Amygdala (tissue), 56 donors: ENCODE results near the gene KIAA0408.
"Not testable (repeated sequence)": the region's sequence is repeated elsewhere in the genome, so short reads cannot be mapped to it uniquely, and the experiment has no call there.

Source experiments
- DNase-seq, 56 donors: peaks; one replicate each; lab custom pipeline; 2025; lab: John Stamatoyannopoulos, UW

The KIAA0408 gene

DNA sequence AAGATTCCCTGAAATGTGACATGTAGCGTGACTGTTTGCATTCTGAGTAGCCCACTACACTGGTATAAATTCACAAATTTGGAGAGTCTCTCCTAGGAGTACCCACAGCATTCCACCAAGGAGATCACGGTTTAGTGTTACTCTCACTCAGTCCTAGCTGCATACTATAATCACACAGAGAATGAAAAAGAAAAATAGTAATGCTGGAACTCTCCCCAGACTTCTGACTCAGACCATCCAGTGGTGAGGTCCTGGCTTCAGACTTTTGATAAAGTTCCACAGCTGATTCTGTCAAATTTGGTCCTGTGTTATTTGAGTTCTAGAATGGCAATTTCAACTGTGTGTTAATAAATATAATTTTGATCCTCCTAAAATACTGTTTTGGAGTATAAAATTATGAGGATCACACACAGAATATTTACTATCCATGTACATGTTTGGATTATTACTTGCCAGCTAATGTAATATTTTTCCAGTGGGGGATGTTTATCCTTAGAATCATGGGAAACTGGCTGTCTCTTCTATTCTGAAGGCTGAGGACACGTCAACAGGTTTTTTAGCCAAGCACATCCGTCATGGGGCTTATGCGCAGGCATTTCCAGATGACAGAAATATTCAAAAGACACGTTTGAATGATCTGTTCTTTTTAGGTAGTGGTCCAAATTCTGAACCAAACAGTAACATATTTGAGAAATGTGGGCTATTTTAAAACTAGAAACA lies 5.1 kb upstream of the KIAA0408 start:
- no peak for DNase-seq

DNA sequence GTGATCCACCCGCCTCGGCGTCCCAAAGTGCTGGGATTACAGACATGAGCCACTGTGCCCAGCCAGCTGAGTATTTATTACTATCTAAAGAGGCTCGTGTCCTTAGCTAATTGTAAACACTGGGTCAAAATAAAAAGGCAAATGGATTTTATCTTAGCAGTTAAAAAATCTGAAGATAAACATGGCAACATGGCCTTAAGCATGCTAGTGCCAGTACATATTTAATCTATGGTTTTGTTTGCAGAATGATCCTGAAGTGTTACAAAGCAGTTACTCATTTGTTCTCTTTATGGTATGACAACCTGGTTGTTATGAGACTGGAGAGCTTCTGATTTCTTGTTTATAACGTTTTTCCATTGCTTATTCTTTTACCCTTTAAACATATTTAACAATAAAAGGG lies 3.9 kb upstream of the KIAA0408 start:
- no peak for DNase-seq

DNA sequence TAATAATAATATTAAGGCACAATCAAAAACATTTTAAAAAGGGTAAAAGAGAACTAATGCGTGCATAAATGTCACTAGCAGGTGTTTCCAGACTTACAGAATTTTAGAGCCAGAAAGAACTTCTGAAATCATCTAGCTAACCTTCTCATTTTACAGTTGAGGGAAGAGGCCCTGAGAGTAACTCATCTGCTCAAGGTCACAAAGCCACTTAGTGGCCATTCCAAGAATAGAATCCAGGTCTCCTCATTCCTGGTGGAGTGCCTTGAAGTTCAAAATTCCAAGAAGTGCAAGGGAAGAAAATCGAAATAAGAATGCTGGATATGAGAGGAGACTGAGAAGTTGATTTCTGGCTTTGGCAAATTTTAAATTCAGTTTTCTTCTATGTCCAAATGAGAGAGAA lies 3.2 kb upstream of the KIAA0408 start:
- no peak for DNase-seq

DNA sequence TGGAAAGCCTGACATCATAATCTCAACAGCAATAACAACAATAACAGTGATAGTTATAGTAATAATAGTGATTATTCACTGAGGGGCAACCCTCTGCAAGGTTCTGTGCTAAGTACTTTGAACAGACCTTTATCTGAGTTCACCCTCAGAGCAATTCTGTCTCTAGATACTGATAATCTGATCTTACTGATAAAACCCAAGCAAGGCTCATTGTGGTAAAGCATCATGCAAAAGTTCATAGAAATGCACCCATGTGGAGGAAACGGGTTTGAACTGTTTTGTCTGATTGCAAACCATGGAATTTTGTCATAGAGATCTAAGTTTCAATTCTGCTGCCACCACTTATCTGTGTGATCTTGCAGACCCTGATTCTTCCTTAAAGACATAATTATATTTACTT lies 1.3 kb upstream of the KIAA0408 start:
- DNase-seq: no peak

DNA sequence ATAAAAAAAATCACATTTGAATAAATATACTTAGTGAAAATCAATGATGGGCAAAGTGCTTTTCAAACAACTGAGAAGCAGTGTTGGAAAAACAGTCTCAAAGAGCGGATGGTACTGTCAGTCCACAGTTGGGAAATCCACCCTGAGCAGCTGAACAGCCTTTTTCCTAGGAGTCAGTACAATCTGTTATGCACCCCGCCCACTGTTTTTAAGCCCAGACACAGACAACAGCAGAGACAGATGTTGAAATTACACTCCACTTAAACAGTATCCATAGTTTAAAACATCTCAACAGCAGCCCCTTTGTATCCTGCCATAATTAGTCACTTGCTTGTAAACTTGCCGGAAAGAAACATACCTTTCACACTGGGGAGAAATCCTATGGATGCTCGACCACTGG lies 372 bp downstream of the KIAA0408 start:
- no peak for DNase-seq

DNA sequence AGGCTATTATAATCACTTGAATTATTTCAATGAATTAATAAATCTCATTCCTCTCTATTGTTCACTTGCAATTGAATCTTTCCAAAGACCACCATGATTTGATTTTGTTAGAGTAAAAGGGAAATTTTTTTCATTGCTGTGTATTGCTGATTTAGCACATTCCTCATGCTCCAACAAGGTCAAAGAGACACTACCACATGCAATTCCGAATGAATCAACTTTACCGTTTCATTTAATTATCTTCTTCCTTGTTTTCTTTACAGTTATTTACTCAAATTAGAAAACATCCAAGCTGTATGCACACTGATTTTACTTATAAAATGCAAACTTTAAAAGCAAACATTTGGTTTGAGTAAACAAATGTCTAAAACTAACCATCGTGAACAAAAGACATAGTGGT lies 967 bp downstream of the KIAA0408 start:
- no peak for DNase-seq

DNA sequence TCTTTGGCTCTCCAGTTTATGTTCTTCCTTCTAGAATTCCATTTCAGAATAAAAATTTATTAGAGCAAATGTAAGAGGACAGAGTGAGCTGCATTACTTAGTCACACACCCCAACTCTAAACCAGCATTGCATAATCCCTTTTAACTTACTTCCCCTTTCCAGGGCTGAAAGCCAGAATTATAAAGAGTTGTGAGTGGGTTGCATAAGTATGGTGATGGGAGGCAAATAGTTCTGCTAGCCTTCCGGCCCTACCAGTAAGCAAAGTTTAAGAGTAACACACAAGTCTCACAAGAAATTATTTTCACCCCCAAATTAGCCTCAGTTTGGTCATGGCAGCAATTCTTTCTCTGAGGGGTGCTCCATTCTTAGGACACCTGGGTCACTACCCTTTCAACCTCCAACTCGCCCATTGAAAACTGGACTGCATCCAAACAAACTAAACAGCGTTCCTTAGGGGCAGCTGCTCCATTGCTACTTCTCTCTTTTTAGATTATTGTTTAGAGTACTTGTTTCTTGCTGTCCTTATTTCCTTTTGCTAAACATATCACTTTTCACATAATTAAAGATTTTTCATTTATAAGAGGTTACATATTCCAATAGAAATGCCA lies 1.6 kb downstream of the KIAA0408 start:
- DNase-seq: no peak

DNA sequence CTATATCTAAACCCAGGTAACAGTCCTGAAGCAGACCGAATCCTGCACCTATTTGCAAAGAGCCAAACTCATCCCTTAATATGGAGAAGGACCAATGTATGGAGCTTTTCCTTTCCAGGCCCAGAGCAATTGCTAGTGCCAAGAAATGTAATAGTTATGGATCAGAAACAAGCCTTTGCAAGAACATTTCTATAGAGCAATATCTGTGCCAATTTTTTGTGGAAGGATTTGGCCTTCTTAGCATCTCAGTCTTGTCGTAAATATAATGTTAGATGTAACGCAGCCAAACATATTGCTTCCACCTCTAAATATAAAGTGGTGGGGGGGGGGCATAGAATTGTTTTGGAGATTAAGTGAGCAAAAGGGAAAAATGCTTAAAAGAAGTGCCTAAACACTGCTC lies 2.7 kb downstream of the KIAA0408 start:
- no peak for DNase-seq

DNA sequence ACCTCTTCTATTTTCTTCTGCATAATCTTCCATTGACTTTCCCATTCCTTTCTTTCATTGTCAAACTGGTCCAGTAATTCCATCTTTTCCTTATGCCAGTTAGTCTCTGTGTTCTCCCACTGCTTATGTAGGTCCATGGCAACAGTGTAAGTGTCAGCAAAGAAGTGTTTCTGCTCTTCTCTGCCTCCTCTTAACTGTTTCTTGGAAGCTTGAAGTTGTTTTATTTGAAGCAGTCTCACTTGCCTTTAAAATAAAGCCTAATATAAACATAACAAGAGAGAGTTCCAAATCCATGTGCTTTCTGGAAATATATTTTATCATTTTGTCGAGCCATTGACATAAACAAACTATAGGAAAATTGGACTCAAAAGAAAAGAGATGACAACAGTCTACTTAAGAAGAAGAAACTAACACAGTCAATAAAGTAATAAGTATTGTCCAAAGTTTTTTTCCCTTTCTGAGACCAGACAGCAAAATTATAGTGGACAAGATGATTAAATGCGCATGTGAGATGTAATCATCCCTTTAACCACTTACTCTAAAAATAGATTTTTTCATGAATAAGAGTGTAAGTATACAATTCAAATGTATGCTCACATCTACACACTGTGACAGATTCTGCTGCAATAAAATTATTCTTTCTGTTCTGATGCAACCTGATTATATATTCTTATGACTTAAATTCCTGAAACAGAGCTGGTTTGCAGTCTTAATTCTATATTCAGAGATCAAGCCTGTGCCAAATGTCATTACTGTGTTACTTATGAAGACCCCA lies 5.2 kb downstream of the KIAA0408 start:
- no peak for DNase-seq

DNA sequence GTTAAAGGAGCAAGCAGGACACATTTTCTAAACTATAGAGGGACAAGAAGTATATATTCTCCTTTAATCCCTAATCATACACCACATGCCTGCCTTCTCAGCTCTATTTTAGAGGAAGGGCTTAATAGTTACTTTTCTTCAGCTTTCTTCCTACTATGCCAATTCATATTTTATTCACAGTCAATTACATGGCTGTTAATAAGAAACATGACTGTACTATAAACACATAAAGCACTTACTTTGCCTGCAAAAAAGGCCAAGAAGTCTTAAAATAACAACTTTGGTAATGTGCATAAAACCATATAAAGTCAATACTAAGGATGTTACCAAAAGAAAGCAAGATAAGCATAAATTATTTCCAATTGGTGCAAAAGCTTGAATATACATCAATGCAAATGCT lies 6.4 kb downstream of the KIAA0408 start:
- DNase-seq: no peak

DNA sequence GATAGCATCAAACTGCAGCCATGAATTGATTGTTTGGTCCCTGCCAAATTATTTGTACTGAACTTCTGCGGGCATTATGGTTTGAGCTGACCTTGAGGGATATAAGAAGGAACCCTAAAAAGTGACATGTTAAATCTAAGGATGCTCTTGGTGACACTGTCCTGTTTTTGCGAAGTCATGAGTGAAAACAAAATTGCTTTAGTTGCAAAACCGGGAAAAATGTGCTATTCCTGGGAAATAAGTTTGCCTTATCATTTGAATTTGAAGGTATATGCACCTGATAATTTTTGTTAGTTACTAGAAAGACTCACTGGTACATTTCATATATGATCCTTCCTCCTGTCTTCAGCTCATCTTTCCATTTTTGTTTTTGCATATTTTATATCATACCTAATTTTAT lies 7.8 kb downstream of the KIAA0408 start:
- DNase-seq: no peak

DNA sequence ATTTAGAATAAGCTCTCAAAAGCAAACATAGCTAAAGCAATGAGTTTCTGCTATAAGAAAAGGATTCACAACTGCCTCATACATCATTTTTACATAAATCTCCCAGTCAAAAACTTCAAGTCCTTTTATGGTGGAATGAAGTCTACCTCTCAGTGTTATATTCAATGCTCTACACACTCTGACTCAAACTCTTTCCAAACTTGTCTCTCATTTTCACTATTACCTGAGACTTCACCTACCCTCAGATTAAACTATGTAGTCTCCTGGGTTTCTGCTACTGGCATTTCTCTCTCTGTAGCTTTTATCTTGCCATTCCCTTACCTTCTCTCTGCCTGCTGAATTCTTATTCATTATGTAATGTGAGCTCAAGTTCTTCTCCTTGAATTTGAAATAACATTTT lies 11.4 kb downstream of the KIAA0408 start:
- no peak for DNase-seq

DNA sequence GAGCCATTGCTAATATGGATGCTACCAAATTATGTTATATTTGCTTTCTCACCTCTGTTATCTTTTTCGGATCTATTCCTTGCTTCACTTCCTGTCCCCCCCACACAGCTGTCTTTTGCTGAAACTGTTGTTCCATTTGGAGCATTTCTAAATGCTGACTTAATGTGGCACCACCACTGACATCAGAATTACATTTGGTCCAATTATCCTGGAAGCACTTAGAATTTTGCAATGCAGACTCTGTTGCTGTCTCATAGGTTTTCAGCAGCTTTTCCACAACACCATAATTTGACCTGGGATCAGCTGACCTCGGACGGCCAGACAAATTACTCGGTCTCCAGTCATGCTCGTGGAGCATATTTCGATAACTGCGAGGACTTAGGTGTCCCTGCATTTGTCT lies 12.8 kb downstream of the KIAA0408 start:
- DNase-seq: no peak

DNA sequence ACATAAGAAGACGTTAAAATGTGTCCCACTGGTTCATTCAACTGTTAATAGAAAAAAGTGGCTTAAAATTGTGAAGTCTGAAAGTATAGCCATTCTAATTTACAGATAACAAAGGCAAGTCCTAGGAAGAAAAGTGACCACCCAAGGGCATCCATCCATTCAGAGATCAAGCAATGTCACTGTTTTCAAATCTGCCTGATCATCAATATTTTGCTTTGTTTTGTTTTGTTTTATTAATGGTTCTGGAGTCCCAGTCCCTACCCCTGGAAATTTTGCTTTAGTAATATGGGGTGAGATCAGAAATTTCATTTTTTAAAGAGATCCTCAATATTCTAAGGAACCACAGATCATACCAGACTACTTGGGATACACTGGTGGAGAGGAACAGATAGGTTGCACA lies 17.3 kb downstream of the KIAA0408 start:
- no peak for DNase-seq

DNA sequence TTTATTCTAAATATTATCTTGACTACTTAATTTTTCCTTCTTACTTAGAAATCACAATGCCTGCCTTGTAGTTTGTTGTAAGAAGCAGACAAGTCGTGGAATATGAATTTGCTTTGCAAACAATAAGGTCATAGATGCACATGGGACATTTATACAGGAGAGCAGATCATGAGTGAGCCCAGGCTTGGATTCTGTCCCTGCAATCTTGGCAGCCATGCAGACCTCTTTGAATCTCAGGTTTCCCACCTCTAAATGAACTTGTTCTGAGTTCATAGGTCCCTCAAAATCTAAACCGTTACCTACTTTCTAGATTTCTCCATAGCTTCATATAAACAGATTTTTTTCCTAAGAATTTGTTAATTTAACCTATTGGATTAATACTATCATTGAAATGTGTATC lies 19.5 kb downstream of the KIAA0408 start:
- DNase-seq: no peak

DNA sequence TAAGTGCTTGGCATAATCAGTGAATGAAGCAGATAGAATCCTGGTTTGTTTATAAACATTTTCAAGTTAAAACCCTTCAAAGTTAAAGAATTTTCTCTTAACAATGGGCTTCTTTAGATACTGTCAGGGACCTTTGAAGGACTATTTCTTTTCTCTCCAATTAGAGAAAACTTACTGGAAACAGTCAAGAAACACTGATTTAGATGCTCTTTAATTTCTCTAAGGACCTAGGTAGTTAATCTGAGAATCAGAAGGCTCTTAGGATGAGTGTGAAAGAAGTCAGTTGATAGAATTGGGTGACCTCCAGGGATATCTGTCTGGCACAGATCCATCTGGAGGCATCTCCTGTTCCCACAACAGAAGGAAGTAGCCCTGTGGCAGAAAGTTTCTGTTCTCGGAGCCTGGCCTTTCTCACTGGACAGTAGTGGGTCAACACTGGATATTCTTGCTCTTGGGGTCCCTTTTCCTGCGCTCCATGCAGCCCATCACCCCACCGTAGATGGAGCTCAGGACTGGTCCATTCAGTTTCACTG lies 22.5 kb downstream of the KIAA0408 start:
- no peak for DNase-seq

DNA sequence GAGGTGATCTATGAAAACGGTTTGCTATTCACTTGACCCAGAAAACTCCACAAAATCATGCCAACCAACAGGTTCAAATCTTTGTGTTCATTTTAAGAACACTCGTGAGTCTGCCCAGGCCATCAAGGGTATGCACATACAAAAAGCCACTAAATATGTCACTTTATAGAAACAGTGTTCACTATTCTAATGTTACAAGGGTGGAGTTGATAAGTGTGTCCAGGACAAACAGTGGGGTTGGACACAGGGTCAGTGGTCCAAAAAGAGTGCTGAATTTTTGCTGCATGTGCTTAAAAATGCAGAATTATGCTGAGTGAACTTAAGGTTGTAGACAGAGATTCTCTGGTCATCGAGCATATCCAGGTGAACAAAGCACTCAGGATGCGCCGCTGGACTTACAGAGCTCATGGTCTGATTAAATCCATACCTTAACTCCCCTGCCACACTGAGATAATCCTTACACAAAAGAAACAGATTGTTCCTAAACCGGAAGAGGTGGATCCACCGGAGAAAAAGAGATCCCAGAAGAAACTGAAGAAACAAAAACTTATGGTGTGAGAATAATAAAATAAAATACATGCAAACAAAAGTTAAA lies 23.5 kb downstream of the KIAA0408 start:
- no peak for DNase-seq

DNA sequence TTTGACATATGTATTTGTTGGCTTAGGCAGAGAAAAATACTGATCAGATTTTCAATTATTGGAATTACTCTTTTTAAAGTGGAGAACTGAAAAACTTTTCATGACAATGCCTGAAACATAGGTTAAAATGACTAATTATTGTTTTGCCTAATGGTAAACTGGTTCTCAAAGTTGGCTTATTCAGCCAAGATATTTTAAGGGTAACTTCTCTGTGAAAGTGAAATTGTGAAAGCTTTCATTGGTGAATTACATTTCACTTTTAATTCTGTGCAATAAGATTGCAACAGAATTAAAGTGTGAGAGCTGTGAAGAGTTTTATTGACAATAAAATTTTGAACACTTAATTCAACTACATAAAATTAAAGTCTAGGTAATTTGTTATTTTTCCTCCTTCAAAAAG lies 24.5 kb downstream of the KIAA0408 start:
- no peak for DNase-seq

DNA sequence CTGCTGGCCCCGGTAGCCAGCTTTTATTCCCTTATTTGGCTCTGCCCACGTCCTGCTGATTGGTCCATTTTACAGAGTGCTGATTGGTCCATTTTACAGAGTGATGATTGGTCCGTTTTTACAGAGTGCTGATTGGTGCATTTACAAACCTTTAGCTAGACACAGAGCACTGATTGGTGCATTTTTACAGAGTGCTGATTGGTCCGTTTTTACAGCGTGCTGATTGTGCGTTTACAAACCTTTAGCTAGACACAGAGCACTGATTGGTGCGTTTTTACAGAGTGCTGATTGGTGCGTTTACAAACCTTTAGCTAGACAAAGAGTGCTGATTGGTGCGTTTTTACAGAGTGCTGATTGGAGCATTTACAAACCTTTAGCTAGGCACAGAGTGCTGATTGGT lies 30.6 kb downstream of the KIAA0408 start:
- DNase-seq: not testable (repeated sequence)

DNA sequence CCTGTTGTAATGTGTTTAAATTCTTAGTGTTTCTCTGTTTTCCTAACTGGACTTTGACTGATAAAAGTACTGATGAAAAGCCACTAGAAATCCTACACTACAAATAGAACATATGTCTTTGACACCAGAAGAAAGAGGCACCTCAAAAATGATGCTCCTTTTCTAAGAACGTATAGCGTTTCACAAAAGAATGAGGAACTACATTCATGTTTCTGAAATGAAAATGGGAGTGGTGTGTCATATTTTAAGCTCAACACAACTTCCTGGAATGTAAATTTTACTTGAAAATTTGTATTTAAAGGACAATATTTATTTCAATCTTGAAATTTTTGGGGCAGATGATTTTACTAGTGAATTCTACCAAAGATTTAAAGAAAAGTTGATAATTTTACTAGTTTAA lies 35.3 kb downstream of the KIAA0408 start:
- DNase-seq: no peak

DNA sequence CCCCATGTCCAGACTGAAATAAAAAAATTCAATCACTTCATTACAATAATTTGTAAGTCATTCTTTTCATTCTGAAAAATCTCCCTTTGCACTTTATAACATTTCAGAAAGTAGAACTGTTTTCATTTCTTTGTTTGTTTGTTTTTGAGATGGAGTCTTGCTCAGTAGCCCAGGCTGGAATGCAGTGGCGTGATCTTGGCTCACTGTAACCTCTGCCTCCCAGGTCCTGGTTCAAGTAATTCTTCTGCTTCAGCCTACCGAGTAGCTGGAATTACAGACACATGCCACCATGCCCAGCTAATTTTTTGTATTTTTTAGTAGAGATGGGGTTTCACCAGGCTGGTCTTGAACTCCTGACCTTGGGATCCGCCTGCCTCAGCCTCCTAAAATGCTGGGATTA lies 38.0 kb downstream of the KIAA0408 start:
- not testable (repeated sequence) for DNase-seq
